Measurements from ENCODE around the gene IFIH1. TPM values are rescaled to one million over a fixed set of nuclear protein-coding genes. Genes with fewer than 3 reads are reported as not detected.

Gene IFIH1
- polyA plus RNA-seq, 1 of the 3 experiments (the other 2 are of a cell fraction): 1.0 TPM

DNA sequence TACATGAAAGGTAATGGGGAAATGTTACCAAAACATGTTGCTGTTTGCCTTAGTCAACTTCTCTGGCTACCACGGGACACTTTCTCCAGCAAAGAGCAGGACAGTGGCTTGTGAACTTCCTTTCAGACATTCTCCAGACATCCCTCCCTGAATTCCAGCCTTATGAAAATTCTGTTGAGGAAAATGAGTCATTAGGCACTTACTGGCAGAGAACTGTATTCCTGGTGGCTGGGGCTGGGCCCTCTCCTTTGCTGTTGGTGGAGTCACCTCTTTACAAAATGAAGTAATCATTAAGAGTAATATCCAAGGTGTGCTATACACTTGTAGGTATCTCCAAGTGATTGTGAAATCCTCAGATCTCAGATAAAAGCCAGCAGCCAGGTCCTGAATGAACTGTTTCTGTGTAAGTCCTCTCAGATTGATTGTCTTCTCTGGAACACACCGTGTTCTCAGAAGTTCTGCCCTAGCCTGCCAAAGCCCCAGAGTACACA is 73.9 kb downstream of the IFIH1 start:
- TF ChIP-seq GABPA (IDR thresholded peaks at IDR 0.05; ENCODE audit: low read depth) (no peak), FOXM1 (IDR thresholded peaks at IDR 0.05; ENCODE audit: low read depth) (peak; percentile 73; the same call in 1 of the 2 replicates), TCF12 (IDR thresholded peaks at IDR 0.05) (peak; percentile 100), TEAD4 (IDR thresholded peaks at IDR 0.05; ENCODE audit: borderline replicate concordance, insufficient read depth) (peak; percentile 96), POLR2AphosphoS5 (IDR thresholded peaks at IDR 0.05; ENCODE audit: low read depth, low read length) (peak; percentile 95), MEF2A (IDR thresholded peaks at IDR 0.05; ENCODE audit: borderline replicate concordance, low read depth) (0 out of 2 replicates have a peak, but pooled peaks have one; percentile 50), SMC3 (IDR thresholded peaks at IDR 0.05; ENCODE audit: low read depth, low read length) (no peak), NFIC (IDR thresholded peaks at IDR 0.05; ENCODE audit: borderline replicate concordance) (peak; percentile 94), JUND (IDR thresholded peaks at IDR 0.05) (peak; percentile 95), RFX5 (IDR thresholded peaks at IDR 0.05; ENCODE audit: low read length) (no peak), TAF1 (IDR thresholded peaks at IDR 0.05; ENCODE audit: borderline replicate concordance, low read depth, low read length) (peak; percentile 58; the same call in 1 of the 2 replicates), SIN3A (IDR thresholded peaks at IDR 0.05; ENCODE audit: borderline replicate concordance, low read depth, low read length) (peak; percentile 82; the same call in 1 of the 2 replicates), FOXJ3 (CRISPR knock-in tag; IDR thresholded peaks at IDR 0.05) (no peak), RXRA (IDR thresholded peaks at IDR 0.05; ENCODE audit: borderline replicate concordance, low read depth) (peak; percentile 96), FOSL2 (IDR thresholded peaks at IDR 0.05; ENCODE audit: borderline replicate concordance, low read depth) (peak; percentile 97), EP300 (IDR thresholded peaks at IDR 0.05; ENCODE audit: borderline replicate concordance in 1 of 2, low read depth in 1 of 2, low read length in 1 of 2) (peak; percentile 69 to 98)
- TF ChIP-seq, protein P1, sequence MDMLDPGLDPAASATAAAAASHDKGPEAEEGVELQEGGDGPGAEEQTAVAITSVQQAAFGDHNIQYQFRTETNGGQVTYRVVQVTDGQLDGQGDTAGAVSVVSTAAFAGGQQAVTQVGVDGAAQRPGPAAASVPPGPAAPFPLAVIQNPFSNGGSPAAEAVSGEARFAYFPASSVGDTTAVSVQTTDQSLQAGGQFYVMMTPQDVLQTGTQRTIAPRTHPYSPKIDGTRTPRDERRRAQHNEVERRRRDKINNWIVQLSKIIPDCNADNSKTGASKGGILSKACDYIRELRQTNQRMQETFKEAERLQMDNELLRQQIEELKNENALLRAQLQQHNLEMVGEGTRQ (IDR thresholded peaks at IDR 0.05; ENCODE audit: borderline replicate concordance, low read depth, low read length): no peak
- TF ChIP-seq, protein P2, sequence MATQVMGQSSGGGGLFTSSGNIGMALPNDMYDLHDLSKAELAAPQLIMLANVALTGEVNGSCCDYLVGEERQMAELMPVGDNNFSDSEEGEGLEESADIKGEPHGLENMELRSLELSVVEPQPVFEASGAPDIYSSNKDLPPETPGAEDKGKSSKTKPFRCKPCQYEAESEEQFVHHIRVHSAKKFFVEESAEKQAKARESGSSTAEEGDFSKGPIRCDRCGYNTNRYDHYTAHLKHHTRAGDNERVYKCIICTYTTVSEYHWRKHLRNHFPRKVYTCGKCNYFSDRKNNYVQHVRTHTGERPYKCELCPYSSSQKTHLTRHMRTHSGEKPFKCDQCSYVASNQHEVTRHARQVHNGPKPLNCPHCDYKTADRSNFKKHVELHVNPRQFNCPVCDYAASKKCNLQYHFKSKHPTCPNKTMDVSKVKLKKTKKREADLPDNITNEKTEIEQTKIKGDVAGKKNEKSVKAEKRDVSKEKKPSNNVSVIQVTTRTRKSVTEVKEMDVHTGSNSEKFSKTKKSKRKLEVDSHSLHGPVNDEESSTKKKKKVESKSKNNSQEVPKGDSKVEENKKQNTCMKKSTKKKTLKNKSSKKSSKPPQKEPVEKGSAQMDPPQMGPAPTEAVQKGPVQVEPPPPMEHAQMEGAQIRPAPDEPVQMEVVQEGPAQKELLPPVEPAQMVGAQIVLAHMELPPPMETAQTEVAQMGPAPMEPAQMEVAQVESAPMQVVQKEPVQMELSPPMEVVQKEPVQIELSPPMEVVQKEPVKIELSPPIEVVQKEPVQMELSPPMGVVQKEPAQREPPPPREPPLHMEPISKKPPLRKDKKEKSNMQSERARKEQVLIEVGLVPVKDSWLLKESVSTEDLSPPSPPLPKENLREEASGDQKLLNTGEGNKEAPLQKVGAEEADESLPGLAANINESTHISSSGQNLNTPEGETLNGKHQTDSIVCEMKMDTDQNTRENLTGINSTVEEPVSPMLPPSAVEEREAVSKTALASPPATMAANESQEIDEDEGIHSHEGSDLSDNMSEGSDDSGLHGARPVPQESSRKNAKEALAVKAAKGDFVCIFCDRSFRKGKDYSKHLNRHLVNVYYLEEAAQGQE (IDR thresholded peaks at IDR 0.05; ENCODE audit: low read depth, low read length): peak; percentile 64; the same call in 1 of the 2 replicates
- TF ChIP-seq, protein P3, sequence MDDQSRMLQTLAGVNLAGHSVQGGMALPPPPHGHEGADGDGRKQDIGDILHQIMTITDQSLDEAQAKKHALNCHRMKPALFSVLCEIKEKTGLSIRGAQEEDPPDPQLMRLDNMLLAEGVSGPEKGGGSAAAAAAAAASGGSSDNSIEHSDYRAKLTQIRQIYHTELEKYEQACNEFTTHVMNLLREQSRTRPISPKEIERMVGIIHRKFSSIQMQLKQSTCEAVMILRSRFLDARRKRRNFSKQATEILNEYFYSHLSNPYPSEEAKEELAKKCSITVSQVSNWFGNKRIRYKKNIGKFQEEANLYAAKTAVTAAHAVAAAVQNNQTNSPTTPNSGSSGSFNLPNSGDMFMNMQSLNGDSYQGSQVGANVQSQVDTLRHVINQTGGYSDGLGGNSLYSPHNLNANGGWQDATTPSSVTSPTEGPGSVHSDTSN (IDR thresholded peaks at IDR 0.05): peak; percentile 96
- POLR2A ChIA-PET: no interaction called here
- no peak for DNase-seq
- Histone ChIP-seq H3K9me3 (no peaks in the 10 kb centered on the region), H3K4me1 (ENCODE audit: control insufficient read depth in 1 of 2, insufficient read depth in 2 of 2, low read depth in 1 of 2, low read length in 1 of 2) (peaks cover 0 to 17% of the 10 kb centered on the region in 2 experiments; a peak in 2 of 4 replicates), H2AFZ (ENCODE audit: low read depth) (peak overlapping the region; percentile 21; the same call in 1 of the 2 replicates), H3F3A (replicated peaks; ENCODE audit: insufficient read depth) (peaks cover 23% of the 10 kb centered on the region), H3K4me3 (ENCODE audit: low read depth in 2 of 2, low read length in 1 of 2) (peak overlapping the region in 1 of 2 experiments; percentile 31; a peak in 1 of 4 replicates), H3K27me3 (ENCODE audit: insufficient read depth) (no peaks in the 10 kb centered on the region), H4K20me1 (ENCODE audit: insufficient read depth) (no peaks in the 10 kb centered on the region), H3K9me2 (no peaks in the 10 kb centered on the region), H3K4me2 (peak overlapping the region; percentile 74), H3K9ac (peak overlapping the region; percentile 89), H3K27ac (ENCODE audit: low read depth in 2 of 2, low read length in 1 of 2) (peak overlapping the region; percentile 92 to 99), H3K36me3 (replicated peaks in 1 of 2; ENCODE audit: control insufficient read depth in 1 of 2, insufficient read depth in 2 of 2, low read length in 1 of 2) (peaks cover 4 to 11% of the 10 kb centered on the region in 2 experiments), H3K79me2 (ENCODE audit: insufficient read depth) (peaks cover 36% of the 10 kb centered on the region)
- WGBS (ENCODE audit: low lambda C conversion rate): 48% methylated on average over 2 of the region's 2 CpGs
- CTCF ChIA-PET: no interaction called here

Data from SK-N-SH (cell line).